Activated CD4-positive, alpha-beta T cell treated with anti-CD3 and anti-CD28 coated beads for 4 hours (primary cell): ENCODE measurements around the gene IKZF3.

Experiments
- DNase-seq, 2 donors: peaks; one replicate each; pipeline ENCODE4 v3.0.0-alpha.2; 2020

IKZF3 gene

GRCh38 chr17:39813631-39814030 is 50.5 kb downstream of the IKZF3 start:
- DNase-seq, result peak; percentile 39 to 53

- no peak for DNase-seq
Observed at GRCh38 chr17:39812466-39812865, 51.6 kb downstream of the IKZF3 start.

- no peak for DNase-seq
Observed at GRCh38 chr17:39810939-39811728, 53.0 kb downstream of the IKZF3 start.

GRCh38 chr17:39809221-39809620 is 54.9 kb downstream of the IKZF3 start:
- no peak for DNase-seq

- no peak for DNase-seq
Observed at GRCh38 chr17:39808409-39808997, 55.6 kb downstream of the IKZF3 start.

- DNase-seq, result no peak
Observed at GRCh38 chr17:39804839-39805238, 59.3 kb downstream of the IKZF3 start.

- DNase-seq, result no peak
Observed at GRCh38 chr17:39801055-39801454, 63.1 kb downstream of the IKZF3 start.

- DNase-seq, result peak; percentile 58 to 64
Observed at GRCh38 chr17:39800540-39800939, 63.6 kb downstream of the IKZF3 start.

- DNase-seq, result no peak
Observed at GRCh38 chr17:39799395-39799794, 64.7 kb downstream of the IKZF3 start.

GRCh38 chr17:39794249-39794970 is 69.7 kb downstream of the IKZF3 start:
- DNase-seq, result no peak

GRCh38 chr17:39793301-39793872 is 70.7 kb downstream of the IKZF3 start:
- no peak for DNase-seq

GRCh38 chr17:39792526-39793221 is 71.4 kb downstream of the IKZF3 start:
- no peak for DNase-seq

GRCh38 chr17:39791111-39791992 is 72.8 kb downstream of the IKZF3 start:
- DNase-seq, result peak; percentile 35 to 47

- no peak for DNase-seq
Observed at GRCh38 chr17:39787743-39788484, 76.2 kb downstream of the IKZF3 start.

GRCh38 chr17:39787041-39787440 is 77.1 kb downstream of the IKZF3 start:
- no peak for DNase-seq

- DNase-seq, result no peak
Observed at GRCh38 chr17:39782980-39783379, 81.1 kb downstream of the IKZF3 start.

GRCh38 chr17:39782481-39782880 is 81.6 kb downstream of the IKZF3 start:
- no peak for DNase-seq

- DNase-seq, result no peak
Observed at GRCh38 chr17:39781861-39782213, 82.3 kb downstream of the IKZF3 start.

- no peak for DNase-seq
Observed at GRCh38 chr17:39781031-39781860, 82.9 kb downstream of the IKZF3 start.
